ENCODE results near the gene ARL10. TPM values are rescaled to one million over a fixed set of nuclear protein-coding genes. Genes with fewer than 3 reads are reported as not detected.
A peak's percentile ranks its signal among the peaks of the same experiment; 100 is the strongest.

The ARL10 gene
- total RNA-seq, 1 experiment from 2014 or later, result 0.05 TPM

- no peak for TF ChIP-seq SRF (IDR thresholded peaks at IDR 0.05; ENCODE audit: low read depth)
- TF ChIP-seq CBX3 (IDR thresholded peaks at IDR 0.05; ENCODE audit: low read depth), result no peak
- no peak for TF ChIP-seq SIN3A (IDR thresholded peaks at IDR 0.05; ENCODE audit: low read depth)
- no peak for TF ChIP-seq EZH2phosphoT487 (IDR thresholded peaks at IDR 0.05; ENCODE audit: borderline replicate concordance)
- TF ChIP-seq SP1 (IDR thresholded peaks at IDR 0.05; ENCODE audit: low read depth), result no peak
- no peak for TF ChIP-seq POLR2AphosphoS5 (IDR thresholded peaks at IDR 0.05; ENCODE audit: low read depth, low read length)
These were observed 1.1 kb downstream of the ARL10 start (continued) for GRCh38 chr5:176366232-176366894.

GRCh38 chr5:176368726-176369125 is 3.4 kb downstream of the ARL10 start:
- Histone ChIP-seq H4K20me1 (ENCODE audit: insufficient read depth) (no peaks in the 10 kb centered on the region), H3K79me2 (ENCODE audit: insufficient read depth, low read length) (no peaks in the 10 kb centered on the region), H3K9me2 (ENCODE audit: insufficient read depth) (no peaks in the 10 kb centered on the region), H3K4me1 (ENCODE audit: control insufficient read depth in 1 of 2, insufficient read depth in 2 of 2, low read length in 2 of 2) (peaks cover 12 to 21% of the 10 kb centered on the region in 2 experiments), H2AFZ (ENCODE audit: low read depth, low read length, poor library complexity, severe bottlenecking) (no peak overlapping the region), H3K9ac (ENCODE audit: low read length) (no peak overlapping the region), H3K9me3 (ENCODE audit: control insufficient read depth in 1 of 2, insufficient read depth in 1 of 2, low read depth in 1 of 2, low read length in 2 of 2) (no peaks in the 10 kb centered on the region), H3K4me3 (replicated peaks in 1 of 2; ENCODE audit: low read depth in 1 of 2, low read length in 2 of 2) (no peak overlapping the region), H3K27ac (ENCODE audit: low read depth, low read length) (no peak overlapping the region), H3K36me3 (ENCODE audit: control insufficient read depth in 1 of 2, insufficient read depth in 2 of 2, low read length in 2 of 2) (no peaks in the 10 kb centered on the region), H3K4me2 (ENCODE audit: low read length) (peak overlapping the region; percentile 46; the same call in 1 of the 2 replicates), H3K27me3 (ENCODE audit: insufficient read depth, low read length) (no peaks in the 10 kb centered on the region)
- DNase-seq (ENCODE audit: low read depth, low spot score) (no peak), ATAC-seq (no peak)
- POLR2A ChIA-PET, result interaction anchor here (0.6 to 0.9 kb wide), 3 partner anchors 79 to 471 kb away, joined by 3 to 6 read pairs (median 3); no protein-coding TSS in a partner anchor
- no peak for TF ChIP-seq SIN3A (IDR thresholded peaks at IDR 0.05; ENCODE audit: low read depth)
- TF ChIP-seq ZNF274 (IDR thresholded peaks at IDR 0.05; ENCODE audit: low read depth, low read length), result no peak
- TF ChIP-seq RAD21 (IDR thresholded peaks at IDR 0.05; ENCODE audit: low read depth), result no peak
- no peak for TF ChIP-seq ELF1 (IDR thresholded peaks at IDR 0.05; ENCODE audit: borderline replicate concordance, low read depth)
- TF ChIP-seq CTCF (IDR thresholded peaks at IDR 0.05 in 2 of 3, conservative IDR thresholded peaks at IDR 0.05 in 1 of 3; ENCODE audit: borderline replicate concordance in 1 of 3, insufficient read depth in 1 of 3, low read depth in 2 of 3, low read length in 2 of 3), result no peak
- no peak for TF ChIP-seq ZFX (IDR thresholded peaks at IDR 0.05)
- no peak for TF ChIP-seq TCF7L2 (IDR thresholded peaks at IDR 0.05; ENCODE audit: borderline replicate concordance, extremely low read depth, insufficient read depth, insufficient read length)
- no peak for TF ChIP-seq CBX3 (IDR thresholded peaks at IDR 0.05; ENCODE audit: low read depth)
- no peak for TF ChIP-seq POLR2A (IDR thresholded peaks at IDR 0.05; ENCODE audit: borderline replicate concordance, extremely low read depth, insufficient read depth, insufficient read length)
- CTCF ChIA-PET, result no interaction called here
- RAD21 ChIA-PET (ENCODE audit: low non-redundant PET in 1 of 2, low total read pairs in 2 of 2, uncharacterized antibody in 2 of 2, unreplicated experiment in 2 of 2), result no interaction called here
- intact Hi-C loops (cut with micrococcal nuclease), result no loop called here
- BruUV-seq (replicated peaks), result no TSS peak
